Loucy (cell line): ENCODE measurements around the gene BAMBI.

Experiments used
- EZH2phosphoT487 ChIP-seq: fragments of 200-600 bp; IDR thresholded peaks from 2 replicates; pipeline ENCODE4 v1.6.1; 2018; ENCODE audit warnings: antibody characterized with exemption, mild to moderate bottlenecking, moderate library complexity, borderline replicate concordance
- TF ChIP-seq, protein P1 (sequence below): fragments of 200-600 bp; sonication (generic); conservative IDR thresholded peaks from 2 replicates; pipeline ENCODE4 v1.5.1; 2014; ENCODE audit warnings: mild to moderate bottlenecking, antibody characterized with exemption, low read length

DNA sequence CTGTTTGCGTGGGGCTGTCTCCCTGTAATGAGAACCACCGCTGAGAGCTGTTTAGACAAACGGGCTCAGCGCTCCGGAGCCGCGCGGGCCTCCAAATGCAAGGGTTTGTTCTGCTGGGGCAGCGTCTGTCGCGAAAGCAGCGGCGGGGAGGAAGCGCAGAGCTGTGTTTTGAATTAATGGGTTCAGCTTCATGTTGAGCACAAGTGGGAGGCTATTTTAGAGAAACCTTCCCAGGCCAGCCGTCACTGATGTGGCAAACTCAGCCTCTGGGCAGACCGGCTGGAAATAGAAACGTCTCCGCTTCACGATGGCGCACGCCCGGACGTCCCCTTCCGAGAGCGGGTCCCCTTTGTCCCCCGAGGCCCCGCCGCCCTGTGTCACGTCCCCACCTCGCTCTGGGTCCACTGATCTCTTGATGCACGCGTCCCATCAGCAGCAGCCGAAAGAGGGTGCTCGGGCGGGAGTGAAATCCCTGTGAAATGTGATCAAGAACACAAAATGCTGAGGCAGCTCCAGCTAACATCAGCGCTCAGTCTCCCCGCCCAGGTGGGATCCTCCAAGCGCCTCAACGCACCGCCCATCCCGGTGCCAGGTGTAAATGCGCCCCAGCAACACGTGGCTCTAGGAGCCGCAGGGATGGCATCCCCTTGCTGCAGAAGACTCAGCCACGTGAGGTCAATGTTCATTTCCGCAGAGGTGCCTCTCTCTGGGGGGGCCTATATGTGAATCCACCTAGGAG is 44.9 kb downstream of the BAMBI start:
- TF ChIP-seq, protein P1, sequence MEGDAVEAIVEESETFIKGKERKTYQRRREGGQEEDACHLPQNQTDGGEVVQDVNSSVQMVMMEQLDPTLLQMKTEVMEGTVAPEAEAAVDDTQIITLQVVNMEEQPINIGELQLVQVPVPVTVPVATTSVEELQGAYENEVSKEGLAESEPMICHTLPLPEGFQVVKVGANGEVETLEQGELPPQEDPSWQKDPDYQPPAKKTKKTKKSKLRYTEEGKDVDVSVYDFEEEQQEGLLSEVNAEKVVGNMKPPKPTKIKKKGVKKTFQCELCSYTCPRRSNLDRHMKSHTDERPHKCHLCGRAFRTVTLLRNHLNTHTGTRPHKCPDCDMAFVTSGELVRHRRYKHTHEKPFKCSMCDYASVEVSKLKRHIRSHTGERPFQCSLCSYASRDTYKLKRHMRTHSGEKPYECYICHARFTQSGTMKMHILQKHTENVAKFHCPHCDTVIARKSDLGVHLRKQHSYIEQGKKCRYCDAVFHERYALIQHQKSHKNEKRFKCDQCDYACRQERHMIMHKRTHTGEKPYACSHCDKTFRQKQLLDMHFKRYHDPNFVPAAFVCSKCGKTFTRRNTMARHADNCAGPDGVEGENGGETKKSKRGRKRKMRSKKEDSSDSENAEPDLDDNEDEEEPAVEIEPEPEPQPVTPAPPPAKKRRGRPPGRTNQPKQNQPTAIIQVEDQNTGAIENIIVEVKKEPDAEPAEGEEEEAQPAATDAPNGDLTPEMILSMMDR, result no peak
- no peak for TF ChIP-seq EZH2phosphoT487
